HEK293 (cell line): ENCODE data around the gene CREB3L1.

Experiments used
- AEBP2 ChIP-seq: fragments of 450-650 bp; formaldehyde crosslinking; IDR thresholded peaks from 2 replicates; pipeline ENCODE4 v1.5.1; 2016; ENCODE audit warnings: missing biosample characterization, missing genetic modification characterization, borderline replicate concordance
- EGR2 ChIP-seq: fragments of 450-650 bp; formaldehyde crosslinking; IDR thresholded peaks from 2 replicates; pipeline ENCODE4 v1.5.1; 2016; ENCODE audit warnings: low read depth, missing biosample characterization, missing genetic modification characterization
- ELK4 ChIP-seq: IDR thresholded peaks from 2 replicates; pipeline ENCODE4 v1.6.1; 2011; ENCODE audit warnings: mild to moderate bottlenecking, low read depth, low read length, borderline replicate concordance
- GFI1B ChIP-seq: fragments of 450-650 bp; formaldehyde crosslinking; IDR thresholded peaks from 2 replicates; pipeline ENCODE4 v1.5.1; 2016; ENCODE audit warnings: missing biosample characterization, missing genetic modification characterization
- TRIM28 ChIP-seq: IDR thresholded peaks from 2 replicates; pipeline ENCODE4 v1.6.1; 2011; ENCODE audit warnings: low read length, control low read depth, borderline replicate concordance
- YY1 ChIP-seq: fragments of 450-650 bp; formaldehyde crosslinking; IDR thresholded peaks from 2 replicates; pipeline ENCODE4 v1.5.1; 2018; ENCODE audit warnings: missing biosample characterization, missing genetic modification characterization
- ZBTB11 ChIP-seq: fragments of 450-650 bp; formaldehyde crosslinking; conservative IDR thresholded peaks from 2 replicates; pipeline ENCODE4 v1.5.1; 2016; ENCODE audit warnings: low read depth, missing biosample characterization, missing genetic modification characterization
- ZBTB8A ChIP-seq: fragments of 450-650 bp; formaldehyde crosslinking; IDR thresholded peaks from 2 replicates; pipeline ENCODE4 v1.5.1; 2016; ENCODE audit warnings: missing biosample characterization, missing genetic modification characterization
- ZNF10 ChIP-seq: fragments of 450-650 bp; formaldehyde crosslinking; IDR thresholded peaks from 2 replicates; pipeline ENCODE4 v1.5.1; 2017; ENCODE audit warnings: missing biosample characterization, missing genetic modification characterization
- ZNF132 ChIP-seq: fragments of 450-650 bp; formaldehyde crosslinking; IDR thresholded peaks from 2 replicates; pipeline ENCODE4 v1.5.1; 2017; ENCODE audit warnings: missing biosample characterization, missing genetic modification characterization, borderline replicate concordance
- ZNF140 ChIP-seq: fragments of 450-650 bp; formaldehyde crosslinking; IDR thresholded peaks from 2 replicates; pipeline ENCODE4 v1.5.1; 2016; ENCODE audit warnings: missing biosample characterization, missing genetic modification characterization
- ZNF16 ChIP-seq: fragments of 450-650 bp; formaldehyde crosslinking; IDR thresholded peaks from 2 replicates; pipeline ENCODE4 v1.5.1; 2016; ENCODE audit warnings: low read depth, missing biosample characterization, missing genetic modification characterization
- ZNF169 ChIP-seq: fragments of 450-650 bp; formaldehyde crosslinking; IDR thresholded peaks from 2 replicates; pipeline ENCODE4 v1.5.1; 2016; ENCODE audit warnings: missing biosample characterization, missing genetic modification characterization
- ZNF174 ChIP-seq: fragments of 450-650 bp; formaldehyde crosslinking; IDR thresholded peaks from 2 replicates; pipeline ENCODE4 v1.5.0; 2017; ENCODE audit warnings: missing biosample characterization, mild to moderate bottlenecking, missing genetic modification characterization
- ZNF248 ChIP-seq: fragments of 450-650 bp; formaldehyde crosslinking; IDR thresholded peaks from 2 replicates; pipeline ENCODE4 v1.5.1; 2017; ENCODE audit warnings: missing biosample characterization, missing genetic modification characterization
- ZNF266 ChIP-seq: fragments of 450-650 bp; formaldehyde crosslinking; IDR thresholded peaks from 2 replicates; pipeline ENCODE4 v1.5.1; 2016; ENCODE audit warnings: missing biosample characterization, missing genetic modification characterization, low read depth
- ZNF335 ChIP-seq: fragments of 450-650 bp; formaldehyde crosslinking; conservative IDR thresholded peaks from 2 replicates; pipeline ENCODE4 v1.5.1; 2016; ENCODE audit warnings: missing biosample characterization, missing genetic modification characterization
- ZNF48 ChIP-seq: fragments of 450-650 bp; formaldehyde crosslinking; IDR thresholded peaks from 2 replicates; pipeline ENCODE4 v1.5.1; 2016; ENCODE audit warnings: missing biosample characterization, missing genetic modification characterization
- ZNF501 ChIP-seq: fragments of 450-650 bp; formaldehyde crosslinking; IDR thresholded peaks from 2 replicates; pipeline ENCODE4 v1.5.1; 2016; ENCODE audit warnings: missing biosample characterization, missing genetic modification characterization
- ZNF518A ChIP-seq: fragments of 450-650 bp; formaldehyde crosslinking; conservative IDR thresholded peaks from 2 replicates; pipeline ENCODE4 v1.5.1; 2016; ENCODE audit warnings: low read depth, missing biosample characterization, missing genetic modification characterization
- ZNF555 ChIP-seq: fragments of 450-650 bp; formaldehyde crosslinking; conservative IDR thresholded peaks from 2 replicates; pipeline ENCODE4 v1.5.1; 2017; ENCODE audit warnings: missing biosample characterization, mild to moderate bottlenecking, missing genetic modification characterization, inconsistent platforms
- ZNF560 ChIP-seq: fragments of 450-650 bp; formaldehyde crosslinking; IDR thresholded peaks from 2 replicates; pipeline ENCODE4 v1.5.1; 2017; ENCODE audit warnings: missing biosample characterization, missing genetic modification characterization, borderline replicate concordance
- ZNF561 ChIP-seq: fragments of 450-650 bp; IDR thresholded peaks from 2 replicates; pipeline ENCODE4 v1.5.1; 2018; ENCODE audit warnings: missing biosample characterization, missing genetic modification characterization, borderline replicate concordance
- ZNF596 ChIP-seq: fragments of 450-650 bp; IDR thresholded peaks from 2 replicates; pipeline ENCODE4 v1.5.0; 2018; ENCODE audit warnings: missing biosample characterization, mild to moderate bottlenecking, missing genetic modification characterization, moderate library complexity
- ZNF626 ChIP-seq: fragments of 450-650 bp; sonication (Bioruptor Pico); formaldehyde crosslinking; IDR thresholded peaks from 2 replicates; pipeline ENCODE4 v1.5.1; 2018; ENCODE audit warnings: missing biosample characterization, missing genetic modification characterization, inconsistent platforms
- ZNF664 ChIP-seq: fragments of 450-650 bp; formaldehyde crosslinking; IDR thresholded peaks from 2 replicates; pipeline ENCODE4 v1.5.1; 2016; ENCODE audit warnings: missing biosample characterization, missing genetic modification characterization
- ZSCAN16 ChIP-seq: fragments of 450-650 bp; formaldehyde crosslinking; IDR thresholded peaks from 2 replicates; pipeline ENCODE4 v1.5.1; 2016; ENCODE audit warnings: missing biosample characterization, missing genetic modification characterization
- ZSCAN23 ChIP-seq: fragments of 450-650 bp; formaldehyde crosslinking; IDR thresholded peaks from 2 replicates; pipeline ENCODE4 v1.5.1; 2016; ENCODE audit warnings: missing biosample characterization, missing genetic modification characterization
- ZXDB ChIP-seq: fragments of 450-650 bp; formaldehyde crosslinking; IDR thresholded peaks from 2 replicates; pipeline ENCODE4 v1.5.1; 2016; ENCODE audit warnings: missing biosample characterization, missing genetic modification characterization

Gene CREB3L1

GRCh38 chr11:46238967-46239800 lies 38.3 kb upstream of the CREB3L1 start (continued):
- TF ChIP-seq ELK4, result no peak
- TF ChIP-seq ZSCAN23, result no peak
- TF ChIP-seq ZNF169, result no peak
- TF ChIP-seq EGR2, result peak; percentile 58
- peak; percentile 64; the same call in 1 of the 2 replicates for TF ChIP-seq ZNF501 (tag by site-specific recombination)
- 0 out of 2 replicates have a peak, but pooled peaks have one; percentile 23 for TF ChIP-seq ZXDB (tag by site-specific recombination)
- TF ChIP-seq ZNF248 (tag by site-specific recombination), result no peak
- TF ChIP-seq TRIM28, result peak; percentile 34; the same call in 1 of the 2 replicates
- no peak for TF ChIP-seq YY1 (tag by site-specific recombination)
- TF ChIP-seq ZNF48 (tag by site-specific recombination), result no peak
- no peak for TF ChIP-seq ZNF518A (tag by site-specific recombination)
- no peak for TF ChIP-seq ZNF555 (tag by site-specific recombination)
- TF ChIP-seq ZNF561, result peak; percentile 57; the same call in 1 of the 2 replicates
- TF ChIP-seq ZNF132 (tag by site-specific recombination), result no peak
- peak; percentile 54 for TF ChIP-seq ZNF335 (tag by site-specific recombination)
- no peak for TF ChIP-seq ZNF16 (tag by site-specific recombination)
- TF ChIP-seq ZNF174 (tag by site-specific recombination), result no peak
- peak; percentile 59 for TF ChIP-seq ZBTB11 (tag by site-specific recombination)
- no peak for TF ChIP-seq ZNF664 (tag by site-specific recombination)
- TF ChIP-seq ZNF10 (tag by site-specific recombination), result 0 out of 2 replicates have a peak, but pooled peaks have one; percentile 25
- no peak for TF ChIP-seq ZNF596 (tag by site-specific recombination)
- TF ChIP-seq ZNF560 (tag by site-specific recombination), result no peak
- TF ChIP-seq ZNF626 (tag by site-specific recombination), result no peak
- TF ChIP-seq GFI1B, result 0 out of 2 replicates have a peak, but pooled peaks have one; percentile 22
- no peak for TF ChIP-seq ZNF140 (tag by site-specific recombination)
- peak; percentile 75 for TF ChIP-seq ZBTB8A (tag by site-specific recombination)
- TF ChIP-seq ZSCAN16 (tag by site-specific recombination), result no peak
- TF ChIP-seq ZNF266 (tag by site-specific recombination), result no peak
- TF ChIP-seq AEBP2, result no peak
